GM19467 (cell line): ENCODE data around the gene TNFSF11.

ENCODE experiments used
- ATAC-seq: cut with Tn5 transposase; IDR thresholded peaks from one replicate; pipeline ENCODE4 v1.9.1; 2021; ENCODE audit warnings: mild to moderate bottlenecking, moderate library complexity; ENCODE audit not compliant: unreplicated experiment

Gene TNFSF11

GRCh38 chr13:42574011-42574410, at the start of gene TNFSF11:
TSS of gene TNFSF11 (plus strand) at chr13:42574152. CDS start at chr13:42574304, 152 bp downstream.
- ATAC-seq: no peak

GRCh38 chr13:42524487-42525034, 49.4 kb upstream of the TNFSF11 start:
- ATAC-seq: peak; percentile 79

DNA sequence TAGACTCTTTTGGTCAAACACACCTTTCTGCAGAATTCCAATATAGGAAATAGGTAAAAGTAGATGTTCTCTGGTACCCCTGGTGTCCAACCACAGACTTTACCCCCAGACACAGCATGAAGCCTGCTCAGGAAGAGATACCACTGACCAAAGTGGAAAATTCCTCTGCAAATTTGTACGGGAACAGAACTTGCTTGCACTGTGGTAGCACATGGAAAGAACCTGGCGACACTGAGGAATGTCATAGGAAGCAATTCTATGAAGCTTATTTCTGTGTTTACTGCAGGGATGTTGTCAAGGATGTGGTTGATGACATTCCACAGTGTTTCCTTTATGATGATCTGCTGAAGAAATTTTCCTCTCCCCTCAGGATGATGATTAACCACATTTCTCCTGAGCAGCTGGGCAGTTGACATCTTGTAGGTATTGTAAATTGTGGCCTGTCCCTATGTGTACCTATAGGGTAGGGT, 48.9 kb upstream of the TNFSF11 start:
- ATAC-seq: no peak

- no peak for ATAC-seq
Observed at GRCh38 chr13:42526276-42526675, 47.7 kb upstream of the TNFSF11 start.

- ATAC-seq: no peak
Observed at GRCh38 chr13:42526804-42527203, 47.1 kb upstream of the TNFSF11 start.

GRCh38 chr13:42532561-42533335, 41.2 kb upstream of the TNFSF11 start:
- ATAC-seq: no peak

GRCh38 chr13:42533336-42533591, 40.7 kb upstream of the TNFSF11 start:
- ATAC-seq: no peak

GRCh38 chr13:42534785-42535184, 39.2 kb upstream of the TNFSF11 start:
- ATAC-seq: no peak

DNA sequence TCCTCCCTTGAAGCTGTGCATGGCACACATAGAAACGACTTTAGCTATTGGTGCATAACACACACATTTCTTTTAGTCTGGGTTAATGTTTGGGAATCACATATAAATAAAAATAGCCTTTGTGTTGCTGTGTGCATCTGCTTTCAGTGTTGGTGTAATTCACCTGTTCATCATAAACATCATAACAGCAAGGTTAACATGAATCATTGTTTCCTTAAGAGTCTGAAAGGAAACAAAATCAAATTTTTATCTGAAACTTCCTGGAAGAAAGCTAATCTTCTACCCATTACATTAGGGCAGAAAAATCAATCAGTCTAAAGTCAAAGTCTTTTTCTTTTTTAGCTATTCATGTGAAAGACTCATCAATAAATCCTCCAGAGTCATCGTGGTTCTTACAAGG, 35.0 kb upstream of the TNFSF11 start:
- no peak for ATAC-seq

GRCh38 chr13:42539670-42540069, 34.3 kb upstream of the TNFSF11 start:
- no peak for ATAC-seq

GRCh38 chr13:42543215-42543797, 30.6 kb upstream of the TNFSF11 start:
- no peak for ATAC-seq

DNA sequence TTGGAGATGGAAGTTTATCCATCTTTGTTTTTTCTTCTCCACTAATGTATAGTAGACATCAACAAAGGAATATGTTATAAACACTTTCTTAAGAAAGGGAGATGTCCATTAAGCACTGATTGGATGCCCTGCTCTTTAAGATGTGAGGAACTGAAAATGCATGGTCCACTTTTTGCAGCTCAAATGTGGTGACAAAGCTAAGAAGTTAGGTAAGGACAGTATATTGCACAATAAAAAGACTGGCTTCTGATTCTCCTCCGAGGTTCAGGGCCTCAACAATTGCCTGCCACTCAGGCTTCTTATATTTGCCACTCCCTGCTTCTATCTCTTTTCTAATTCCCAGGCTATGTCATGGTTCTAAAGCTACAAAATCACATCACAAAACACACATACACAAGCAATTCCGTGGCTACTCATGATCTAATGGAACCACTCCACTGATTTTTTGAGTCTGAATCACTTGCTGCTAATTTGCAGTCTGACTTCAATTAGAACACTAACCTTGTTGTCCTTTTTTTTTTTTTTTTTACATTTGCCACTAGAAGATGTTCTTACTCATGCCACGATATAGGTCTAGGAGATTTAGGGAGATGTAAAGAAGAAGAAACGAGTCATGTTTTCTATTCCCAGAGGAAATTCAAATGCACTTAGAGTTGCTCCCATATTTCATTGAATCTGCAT, 29.6 kb upstream of the TNFSF11 start:
- ATAC-seq: no peak

GRCh38 chr13:42545842-42546241, 28.1 kb upstream of the TNFSF11 start:
- no peak for ATAC-seq

GRCh38 chr13:42547612-42548011, 26.3 kb upstream of the TNFSF11 start:
- no peak for ATAC-seq

DNA sequence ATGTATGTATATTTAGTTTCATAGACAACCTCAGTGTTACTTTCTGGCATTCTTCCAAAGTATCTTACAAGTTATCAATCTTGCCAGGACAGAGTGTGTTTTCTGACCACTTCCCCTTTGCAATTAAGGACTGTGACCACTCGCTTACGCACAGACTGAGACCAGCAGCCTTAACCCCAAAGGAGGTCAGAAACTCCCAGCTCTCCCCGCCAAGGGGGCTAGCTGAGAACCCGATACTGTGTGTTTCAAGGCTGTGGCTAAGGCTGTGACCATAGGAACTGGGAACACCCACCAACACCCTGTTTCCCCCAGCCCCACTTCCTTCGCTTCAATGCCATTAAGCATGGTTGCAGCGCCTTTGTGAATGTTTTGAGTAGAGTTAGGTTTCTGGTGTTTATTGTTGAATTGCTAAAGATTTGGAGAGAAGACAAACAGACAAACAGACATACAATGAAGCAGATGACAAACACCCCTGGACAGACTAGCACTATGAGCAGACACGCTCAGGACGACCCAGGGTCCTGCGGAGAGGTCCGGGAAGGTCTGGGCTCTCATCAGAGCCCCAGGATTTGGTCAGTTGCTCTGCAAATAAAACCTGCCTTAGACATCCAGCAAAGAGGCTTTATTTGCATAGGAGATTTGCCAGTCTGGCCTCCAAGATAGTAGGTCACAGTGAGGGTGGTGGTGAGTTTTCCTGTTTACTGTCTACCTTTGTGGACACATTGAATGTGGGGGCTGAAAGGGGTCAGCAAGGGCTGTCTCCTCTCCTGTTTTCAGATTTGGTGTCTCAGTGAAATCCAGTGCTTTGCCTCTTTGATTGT, 25.0 kb upstream of the TNFSF11 start:
- ATAC-seq: peak; percentile 91

- ATAC-seq: peak; percentile 6
Observed at GRCh38 chr13:42549552-42549936, 24.4 kb upstream of the TNFSF11 start.

GRCh38 chr13:42551611-42552010, 22.3 kb upstream of the TNFSF11 start:
- no peak for ATAC-seq

DNA sequence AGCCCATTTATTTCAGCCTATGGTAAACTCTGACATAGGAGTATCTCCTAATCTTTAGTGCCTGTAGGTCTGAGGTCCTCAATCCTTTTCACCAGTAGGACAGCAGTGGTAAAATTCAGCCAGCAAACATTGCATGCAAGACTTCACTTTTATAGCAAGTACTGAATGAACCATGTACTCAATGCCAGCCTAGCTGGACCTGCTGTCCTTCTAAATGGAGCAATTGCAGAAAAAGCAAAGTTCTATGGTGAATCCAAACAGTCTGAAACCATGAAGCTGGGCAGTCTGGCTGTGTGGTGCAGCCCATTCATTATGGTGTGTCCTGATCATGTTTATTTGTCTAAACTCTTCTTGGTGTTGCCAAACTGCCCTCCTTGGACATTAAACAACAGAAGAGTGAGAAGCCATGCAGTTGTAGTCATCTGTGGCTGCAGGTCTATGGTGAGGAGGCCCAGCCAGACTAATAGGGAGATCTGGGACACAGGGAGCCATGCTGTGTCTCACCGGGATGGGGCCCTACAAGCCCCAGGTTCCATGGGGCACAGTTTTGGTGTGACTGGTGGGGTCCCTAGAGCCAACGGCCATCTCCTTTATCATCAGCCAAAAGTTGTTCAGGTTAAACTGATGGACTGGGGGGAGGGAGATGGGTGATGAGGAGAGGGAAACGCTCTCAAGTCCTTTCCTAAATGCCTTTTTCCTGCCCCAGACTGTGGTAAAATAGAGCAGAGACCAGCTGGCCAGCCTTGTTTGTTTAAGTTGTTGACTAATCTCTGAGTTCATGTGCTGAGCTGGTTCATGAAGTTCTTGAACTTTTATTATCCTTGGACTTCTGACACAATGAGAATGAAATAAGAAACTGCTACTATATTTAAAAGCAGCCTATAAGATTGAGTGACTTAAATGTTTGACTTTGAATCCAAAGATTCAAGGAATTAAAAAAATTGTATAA, 20.6 kb upstream of the TNFSF11 start:
- ATAC-seq: no peak

DNA sequence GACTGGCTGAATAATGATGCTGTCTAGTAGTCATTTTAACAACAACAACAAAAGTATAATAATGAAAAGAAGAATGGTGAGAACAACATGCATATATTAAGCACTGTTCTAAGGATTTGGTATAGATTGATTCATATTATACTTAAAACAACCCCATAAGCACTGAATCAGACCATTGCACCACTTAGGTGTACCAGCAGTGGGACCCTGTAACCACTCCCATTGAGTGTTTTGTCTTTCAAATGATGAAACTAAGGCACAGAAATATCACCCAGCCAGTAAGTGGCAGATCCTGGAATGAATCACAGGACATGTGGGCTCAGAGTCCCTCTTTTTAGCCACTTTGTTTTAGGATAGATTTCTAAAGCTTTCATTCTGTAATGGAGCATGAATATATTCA, 14.9 kb upstream of the TNFSF11 start:
- ATAC-seq: no peak
